ENCODE results near the gene FAM149B1. TPM values are rescaled to one million over a fixed set of nuclear protein-coding genes. Genes with fewer than 3 reads are reported as not detected.
A peak's percentile ranks its signal among the peaks of the same experiment; 100 is the strongest.

FAM149B1 gene
- total and polyA plus RNA-seq, 2 of the 13 experiments (the other 11 are each of a cell fraction or from before 2014, with no cell fraction given), result 9.3 to 16.8 TPM

GRCh38 chr10:73131913-73132686 is 35.8 kb upstream of the FAM149B1 start (continued):
- TF ChIP-seq MLXIP (CRISPR knock-in tag; IDR thresholded peaks at IDR 0.05; ENCODE audit: borderline replicate concordance) (no peak), KDM5A (IDR thresholded peaks at IDR 0.05; ENCODE audit: borderline replicate concordance, low read length) (no peak), KDM1A (CRISPR knock-in tag; IDR thresholded peaks at IDR 0.05) (peak; percentile 8; the same call in 1 of the 2 replicates), JUN (CRISPR knock-in tag; IDR thresholded peaks at IDR 0.05) (peak; percentile 60; the same call in 1 of the 2 replicates), ZMYM2 (CRISPR knock-in tag; IDR thresholded peaks at IDR 0.05) (no peak), HNF4A (CRISPR knock-in tag; IDR thresholded peaks at IDR 0.05) (peak; percentile 94), ZNF136 (CRISPR knock-in tag; IDR thresholded peaks at IDR 0.05; ENCODE audit: low read depth) (no peak), HMG20B (CRISPR knock-in tag; conservative IDR thresholded peaks at IDR 0.05) (peak; percentile 78), XRCC5 (optimal IDR thresholded peaks at IDR 0.05; ENCODE audit: low read length) (no peak), NCOR1 (IDR thresholded peaks at IDR 0.05; ENCODE audit: borderline replicate concordance, low read length) (peak; percentile 85), ZNF609 (CRISPR knock-in tag; IDR thresholded peaks at IDR 0.05; ENCODE audit: borderline replicate concordance) (peak; percentile 88), ZNF503 (CRISPR knock-in tag; IDR thresholded peaks at IDR 0.05) (peak; percentile 85), ARID3A (IDR thresholded peaks at IDR 0.05; ENCODE audit: low read depth, low read length) (0 out of 2 replicates have a peak, but pooled peaks have one; percentile 9), KLF16 (CRISPR knock-in tag; IDR thresholded peaks at IDR 0.05) (peak in 1 of 2 experiments; percentile 80; a peak in 1 of 4 replicates), RFXAP (CRISPR knock-in tag; IDR thresholded peaks at IDR 0.05; ENCODE audit: borderline replicate concordance) (peak; percentile 63; the same call in 1 of the 2 replicates), MIER2 (CRISPR knock-in tag; IDR thresholded peaks at IDR 0.05) (peak; percentile 41)

Measured in HepG2 (cell line).